DND-41 (cell line): Measurements from ENCODE around the gene FBXW2.

Source experiments
- ATAC-seq: fragments of 200-7000 bp; cut with Tn5 transposase; 3 replicates; pipeline ENCODE4 v1.9.1; 2021; ENCODE audit warnings: low read depth; ENCODE audit not compliant: insufficient read depth
- DNase-seq: peaks from one replicate; pipeline ENCODE4 v3.0.0-alpha.2; 2020
- H2AFZ ChIP-seq: 2 replicates; pipeline ENCODE4 v1.6.0; 2012; ENCODE audit warnings: low read depth, low read length
- H3K27ac ChIP-seq: 2 replicates; pipeline ENCODE4 v1.5.1; 2012; ENCODE audit warnings: low read length, inconsistent platforms
- H3K27me3 ChIP-seq: fragments of 200-600 bp; sonication (generic); 2 replicates; pipeline ENCODE4 v1.6.0; 2012; ENCODE audit warnings: low read length, mild to moderate bottlenecking, inconsistent platforms; ENCODE audit not compliant: insufficient read depth, poor library complexity
- H3K36me3 ChIP-seq: 2 replicates; pipeline ENCODE4 v1.5.1; 2012; ENCODE audit warnings: low read length, inconsistent platforms; ENCODE audit not compliant: insufficient read depth
- H3K4me1 ChIP-seq: 2 replicates; pipeline ENCODE4 v1.5.1; 2012; ENCODE audit warnings: mild to moderate bottlenecking, low read length; ENCODE audit not compliant: insufficient read depth
- H3K4me2 ChIP-seq: 2 replicates; pipeline ENCODE4 v1.6.0; 2012; ENCODE audit warnings: mild to moderate bottlenecking, moderate library complexity, low read length, inconsistent platforms; ENCODE audit not compliant: insufficient read depth
- H3K4me3 ChIP-seq, 2 experiments: fragments of 200-600 bp in 1 of 2; shearing (Covaris generic) in 1 of 2; 2 replicates each; pipeline ENCODE4 v1.5.1; 2012 to 2016; ENCODE audit warnings: inconsistent platforms in 2 of 2, low read length in 2 of 2, mild to moderate bottlenecking in 2 of 2, low read depth in 1 of 2, moderate library complexity in 1 of 2
- H3K79me2 ChIP-seq: 2 replicates; pipeline ENCODE4 v1.6.0; 2012; ENCODE audit warnings: low read length, inconsistent platforms; ENCODE audit not compliant: insufficient read depth
- H3K9ac ChIP-seq: 2 replicates; pipeline ENCODE4 v1.6.0; 2012; ENCODE audit warnings: low read depth, mild to moderate bottlenecking, inconsistent platforms, low read length, moderate library complexity
- H3K9me3 ChIP-seq: 2 replicates; pipeline ENCODE4 v1.5.1; 2012; ENCODE audit warnings: low read length, moderate library complexity, mild to moderate bottlenecking, inconsistent platforms; ENCODE audit not compliant: insufficient read depth, severe bottlenecking
- H4K20me1 ChIP-seq: 2 replicates; pipeline ENCODE4 v1.6.0; 2012; ENCODE audit warnings: low read length; ENCODE audit not compliant: insufficient read depth
- CTCF ChIP-seq: IDR thresholded peaks from 2 replicates; pipeline ENCODE4 v1.5.1; 2012; ENCODE audit warnings: borderline replicate concordance, low read length, moderate library complexity, mild to moderate bottlenecking; ENCODE audit not compliant: poor library complexity, severe bottlenecking; ENCODE audit errors: extremely low read depth
- EZH2 ChIP-seq: IDR thresholded peaks from 3 replicates; pipeline ENCODE4 v1.6.1; 2012; ENCODE audit warnings: borderline replicate concordance, low read depth, mild to moderate bottlenecking, moderate library complexity, low read length, inconsistent platforms; ENCODE audit not compliant: severe bottlenecking

Gene FBXW2

GRCh38 chr9:120718316-120718715 lies 74.9 kb downstream of the FBXW2 start:
- no peaks in the 10 kb centered on the region for H3K27me3 ChIP-seq
- TF ChIP-seq CTCF = no peak
- TF ChIP-seq EZH2 = no peak
- no peaks in the 10 kb centered on the region for H4K20me1 ChIP-seq
- no peak for DNase-seq
- H3K4me2 ChIP-seq = no peak overlapping the region
- no peak overlapping the region for H3K4me3 ChIP-seq
- no peak overlapping the region for H3K27ac ChIP-seq
- ATAC-seq = no peak
- no peaks in the 10 kb centered on the region for H3K9me3 ChIP-seq
- no peak overlapping the region for H2AFZ ChIP-seq
- H3K36me3 ChIP-seq = no peaks in the 10 kb centered on the region; the same call in 1 of the 2 replicates
- H3K4me1 ChIP-seq = peaks cover 10% of the 10 kb centered on the region
- no peak overlapping the region for H3K9ac ChIP-seq
- peaks cover 10% of the 10 kb centered on the region for H3K79me2 ChIP-seq

GRCh38 chr9:120717176-120717575 lies 76.0 kb downstream of the FBXW2 start:
- Histone ChIP-seq H4K20me1 (no peaks in the 10 kb centered on the region), H3K36me3 (no peaks in the 10 kb centered on the region; the same call in 1 of the 2 replicates), H3K4me3 (no peak overlapping the region), H3K9me3 (no peaks in the 10 kb centered on the region), H3K27ac (no peak overlapping the region), H3K27me3 (no peaks in the 10 kb centered on the region), H3K4me1 (peaks cover 21% of the 10 kb centered on the region), H2AFZ (no peak overlapping the region), H3K79me2 (peaks cover 21% of the 10 kb centered on the region), H3K4me2 (no peak overlapping the region), H3K9ac (no peak overlapping the region)
- DNase-seq = no peak
- TF ChIP-seq EZH2 (no peak), CTCF (no peak)
- no peak for ATAC-seq

GRCh38 chr9:120716483-120716882 lies 76.7 kb downstream of the FBXW2 start:
- H3K27ac ChIP-seq = no peak overlapping the region
- no peak for ATAC-seq

More at GRCh38 chr9:120716483-120716882, 76.7 kb downstream of the FBXW2 start:
- H3K9ac ChIP-seq = no peak overlapping the region
- no peak overlapping the region for H2AFZ ChIP-seq
- DNase-seq = no peak
- no peaks in the 10 kb centered on the region for H3K9me3 ChIP-seq
- H3K4me3 ChIP-seq = no peak overlapping the region
- peaks cover 28% of the 10 kb centered on the region for H3K4me1 ChIP-seq
- TF ChIP-seq CTCF = no peak
- no peak for TF ChIP-seq EZH2
- H3K27me3 ChIP-seq = no peaks in the 10 kb centered on the region
- no peak overlapping the region for H3K4me2 ChIP-seq
- H4K20me1 ChIP-seq = no peaks in the 10 kb centered on the region
- H3K36me3 ChIP-seq = no peaks in the 10 kb centered on the region; the same call in 1 of the 2 replicates
- peaks cover 28% of the 10 kb centered on the region for H3K79me2 ChIP-seq
